Cardiac fibroblast (primary cell): ENCODE measurements around the gene RAB19.

Source experiments
- DNase-seq, 2 donors: peaks; one replicate each; pipeline versions ENCODE4 v3.0.0 to v3.0.0-alpha.2; 2010; ENCODE audit warnings: low read depth in 2 of 2
- H3K4me3 ChIP-seq, 2 donors: replicated peaks in 1 of 2; 1 replicate in 1 of 2; 2 replicates in 1 of 2; pipeline ENCODE4 v1.5.1; 2011; ENCODE audit warnings: low read depth in 2 of 2, low read length in 2 of 2, mild to moderate bottlenecking in 2 of 2, moderate library complexity in 1 of 2
- TF ChIP-seq, protein P1 (sequence below): IDR thresholded peaks from one replicate; pipeline ENCODE4 v1.5.1; 2011; ENCODE audit warnings: low read depth, mild to moderate bottlenecking, low read length, inconsistent platforms

RAB19 gene

DNA sequence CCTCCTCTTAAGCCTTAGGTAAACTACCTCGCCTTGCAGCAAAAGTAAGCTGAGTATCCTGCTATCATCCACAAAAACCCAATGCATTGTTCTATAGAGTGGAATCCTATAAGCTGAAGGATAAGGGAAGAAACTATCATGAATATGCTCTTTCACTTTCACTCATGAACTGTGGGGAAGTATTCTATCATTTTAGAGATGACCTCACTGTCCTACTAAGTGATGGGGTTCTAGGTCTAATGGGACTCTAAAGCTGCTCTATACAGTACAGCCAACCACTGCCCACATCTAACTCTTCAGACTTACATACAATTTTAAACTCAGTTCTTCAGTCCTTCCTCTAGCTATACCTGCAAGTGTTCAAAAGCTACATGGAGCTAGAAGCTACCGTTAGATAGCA, 59.3 kb downstream of the RAB19 start:
- H3K4me3 ChIP-seq, result no peak overlapping the region
- TF ChIP-seq, protein P1, sequence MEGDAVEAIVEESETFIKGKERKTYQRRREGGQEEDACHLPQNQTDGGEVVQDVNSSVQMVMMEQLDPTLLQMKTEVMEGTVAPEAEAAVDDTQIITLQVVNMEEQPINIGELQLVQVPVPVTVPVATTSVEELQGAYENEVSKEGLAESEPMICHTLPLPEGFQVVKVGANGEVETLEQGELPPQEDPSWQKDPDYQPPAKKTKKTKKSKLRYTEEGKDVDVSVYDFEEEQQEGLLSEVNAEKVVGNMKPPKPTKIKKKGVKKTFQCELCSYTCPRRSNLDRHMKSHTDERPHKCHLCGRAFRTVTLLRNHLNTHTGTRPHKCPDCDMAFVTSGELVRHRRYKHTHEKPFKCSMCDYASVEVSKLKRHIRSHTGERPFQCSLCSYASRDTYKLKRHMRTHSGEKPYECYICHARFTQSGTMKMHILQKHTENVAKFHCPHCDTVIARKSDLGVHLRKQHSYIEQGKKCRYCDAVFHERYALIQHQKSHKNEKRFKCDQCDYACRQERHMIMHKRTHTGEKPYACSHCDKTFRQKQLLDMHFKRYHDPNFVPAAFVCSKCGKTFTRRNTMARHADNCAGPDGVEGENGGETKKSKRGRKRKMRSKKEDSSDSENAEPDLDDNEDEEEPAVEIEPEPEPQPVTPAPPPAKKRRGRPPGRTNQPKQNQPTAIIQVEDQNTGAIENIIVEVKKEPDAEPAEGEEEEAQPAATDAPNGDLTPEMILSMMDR, result no peak
- DNase-seq, result no peak

DNA sequence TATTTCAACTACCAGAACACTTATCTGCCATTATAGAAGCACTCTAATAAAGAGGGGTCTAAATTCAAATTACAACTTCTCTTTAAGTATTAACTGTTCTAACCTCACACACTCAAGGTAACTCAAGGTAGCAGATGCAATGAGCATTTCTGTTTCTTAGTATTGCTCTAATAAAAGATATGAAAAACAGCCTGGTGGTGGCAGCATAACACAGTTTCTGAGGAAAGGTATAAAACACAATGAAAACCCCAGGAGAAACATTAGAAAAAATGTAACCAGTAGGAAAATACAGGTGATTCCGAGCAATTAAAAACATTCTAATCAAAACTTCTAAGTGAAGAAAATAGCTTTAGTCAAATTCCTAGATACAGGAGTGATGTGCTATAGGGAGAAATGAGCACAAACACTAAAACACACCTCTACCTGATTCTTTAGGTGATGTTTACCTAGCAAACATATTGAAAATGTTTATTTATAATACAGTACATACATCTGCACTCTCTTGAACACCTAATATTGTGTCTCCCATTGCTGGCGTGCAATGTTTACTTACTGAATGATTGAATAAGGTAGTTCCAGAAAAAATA, 72.0 kb downstream of the RAB19 start:
- no peak overlapping the region for H3K4me3 ChIP-seq
- DNase-seq, result peak; percentile 56 to 58
- TF ChIP-seq, protein P1, result peak; percentile 44

DNA sequence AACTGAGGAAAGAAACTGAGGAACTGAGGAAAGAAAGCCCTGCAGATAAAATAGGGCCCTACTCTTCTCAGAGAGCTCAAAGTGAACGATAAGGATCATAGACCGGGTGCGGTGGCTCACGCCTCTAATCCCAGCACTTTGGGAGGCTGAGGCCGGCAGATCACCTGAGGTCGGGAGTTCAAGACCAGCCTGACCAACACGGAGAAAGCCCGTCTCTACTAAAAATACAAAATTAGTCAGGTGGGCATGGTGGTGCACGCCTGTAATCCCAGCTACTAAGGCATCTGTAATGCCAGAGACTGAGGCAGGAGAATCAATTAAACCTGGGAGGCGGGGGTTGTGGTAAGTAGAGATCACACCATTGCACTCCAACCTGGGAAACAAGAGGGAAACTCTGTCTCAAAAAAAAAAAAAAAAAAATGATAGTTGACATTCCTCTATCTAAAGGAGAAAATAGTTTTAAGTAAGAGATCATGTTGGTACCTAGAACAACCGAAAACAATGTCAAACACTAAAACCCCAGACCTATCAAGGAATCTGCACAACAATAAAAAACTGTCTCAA, 72.9 kb downstream of the RAB19 start:
- H3K4me3 ChIP-seq, result no peak overlapping the region
- TF ChIP-seq, protein P1, result no peak
- DNase-seq, result no peak
